Activated T-helper 1 cell treated with anti-CD3 and anti-CD28 coated beads, Interleukin-2, amount 50 U/mL, for 16 hours (primary cell): ENCODE results near the gene NR0B2.
"Not testable (repeated sequence)": the region's sequence is repeated elsewhere in the genome, so short reads cannot be mapped to it uniquely, and the experiment has no call there.

Source experiments
- DNase-seq, 2 donors: peaks; one replicate each; pipeline ENCODE4 v3.0.0-alpha.2; 2020; ENCODE audit warnings: low read depth in 1 of 2, low spot score in 1 of 2

NR0B2 gene

GRCh38 chr1:26889551-26890466, 24.0 kb downstream of the NR0B2 start, which contains the start of gene GPN2:
Gene GPN2, minus strand, starts transcription at chr1:26890283. Its CDS starts 187 bp downstream, at chr1:26890096.
- DNase-seq = peak; percentile 58 to 64

GRCh38 chr1:26888231-26888630, 25.5 kb downstream of the NR0B2 start:
- DNase-seq = no peak

- no peak for DNase-seq
These were observed 26.6 kb downstream of the NR0B2 start for GRCh38 chr1:26887125-26887524.

- DNase-seq = no peak
These were observed 30.9 kb downstream of the NR0B2 start for GRCh38 chr1:26882696-26883463.

GRCh38 chr1:26881611-26882010, 32.2 kb downstream of the NR0B2 start:
- DNase-seq = not testable (repeated sequence)

GRCh38 chr1:26879793-26880192, 34.0 kb downstream of the NR0B2 start:
- DNase-seq = no peak

- DNase-seq = no peak
These were observed 36.4 kb downstream of the NR0B2 start for GRCh38 chr1:26877326-26877725.

- no peak for DNase-seq
These were observed 38.9 kb downstream of the NR0B2 start for GRCh38 chr1:26874896-26875295.

GRCh38 chr1:26873097-26873496, 40.7 kb downstream of the NR0B2 start:
- not testable (repeated sequence) for DNase-seq

- DNase-seq = peak; percentile 89 to 92
These were observed 48.9 kb downstream of the NR0B2 start for GRCh38 chr1:26864610-26865480.

- DNase-seq = no peak
These were observed 50.1 kb downstream of the NR0B2 start for GRCh38 chr1:26863685-26864077.

GRCh38 chr1:26862781-26863684, 50.7 kb downstream of the NR0B2 start, which contains the start of gene SFN:
Gene SFN, plus strand, starts transcription at chr1:26863149. Its CDS starts 64 bp downstream, at chr1:26863213.
- peak in 1 of 2 donors; percentile 17 for DNase-seq

GRCh38 chr1:26861889-26862378, 51.8 kb downstream of the NR0B2 start:
- DNase-seq = no peak
